ENCODE data around the gene MACROD1. TPM values are rescaled to one million over a fixed set of nuclear protein-coding genes. Genes with fewer than 3 reads are reported as not detected.

The MACROD1 gene
- total and polyA plus RNA-seq, 2 experiments from 2014 or later: 21.2 to 403 TPM

DNA sequence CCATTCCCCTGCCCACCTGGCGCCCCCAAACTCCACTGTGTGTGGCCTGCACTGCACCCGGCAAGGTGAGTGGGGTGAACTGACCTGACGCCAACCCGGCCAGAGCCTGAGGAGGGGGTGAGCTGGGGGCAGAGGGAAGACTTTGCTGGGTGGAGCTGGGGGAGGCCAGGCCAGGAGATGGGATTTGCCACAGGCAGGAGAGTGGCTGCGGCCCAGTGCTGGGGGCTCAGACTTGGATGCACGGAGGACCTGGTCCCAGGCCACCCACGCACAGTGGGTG, 148.0 kb downstream of the MACROD1 start:
- H3F3A ChIP-seq (ENCODE audit: insufficient read depth): no peaks in the 10 kb centered on the region
- H4K20me1 ChIP-seq (ENCODE audit: insufficient read depth): no peaks in the 10 kb centered on the region
- no peak overlapping the region for H3K4me2 ChIP-seq (ENCODE audit: unreplicated experiment)
- no peak for DNase-seq
- H3K9me2 ChIP-seq (ENCODE audit: insufficient read depth): no peaks in the 10 kb centered on the region
- no peak overlapping the region for H3K9ac ChIP-seq
- no peaks in the 10 kb centered on the region for H3K36me3 ChIP-seq (ENCODE audit: low read depth)
- no peaks in the 10 kb centered on the region for H3K9me3 ChIP-seq (ENCODE audit: low read depth)
- in situ Hi-C loops (cut with MboI): no loop called here
- no peaks in the 10 kb centered on the region for H3K4me1 ChIP-seq (ENCODE audit: insufficient read depth)
- WGBS, 2 experiments (ENCODE audit: low coverage in 1 of 2, low lambda C conversion rate in 2 of 2, missing lambda C conversion rate in 2 of 2): 78 to 94% methylated on average over 5 to 7 of the region's 7 CpGs
- H2AFZ ChIP-seq: no peak overlapping the region
- no peaks in the 10 kb centered on the region for H3K79me2 ChIP-seq (ENCODE audit: insufficient read depth)
- H3K27me3 ChIP-seq (replicated peaks; ENCODE audit: insufficient read depth): no peaks in the 10 kb centered on the region
- TF ChIP-seq EZH2 (IDR thresholded peaks at IDR 0.05; ENCODE audit: insufficient read depth, poor library complexity, severe bottlenecking): no peak
- no peak for TF ChIP-seq EZH2phosphoT487 (IDR thresholded peaks at IDR 0.05; ENCODE audit: insufficient read depth, low read depth)
- no peak overlapping the region for H3K27ac ChIP-seq
- H3K4me3 ChIP-seq: no peak overlapping the region

DNA sequence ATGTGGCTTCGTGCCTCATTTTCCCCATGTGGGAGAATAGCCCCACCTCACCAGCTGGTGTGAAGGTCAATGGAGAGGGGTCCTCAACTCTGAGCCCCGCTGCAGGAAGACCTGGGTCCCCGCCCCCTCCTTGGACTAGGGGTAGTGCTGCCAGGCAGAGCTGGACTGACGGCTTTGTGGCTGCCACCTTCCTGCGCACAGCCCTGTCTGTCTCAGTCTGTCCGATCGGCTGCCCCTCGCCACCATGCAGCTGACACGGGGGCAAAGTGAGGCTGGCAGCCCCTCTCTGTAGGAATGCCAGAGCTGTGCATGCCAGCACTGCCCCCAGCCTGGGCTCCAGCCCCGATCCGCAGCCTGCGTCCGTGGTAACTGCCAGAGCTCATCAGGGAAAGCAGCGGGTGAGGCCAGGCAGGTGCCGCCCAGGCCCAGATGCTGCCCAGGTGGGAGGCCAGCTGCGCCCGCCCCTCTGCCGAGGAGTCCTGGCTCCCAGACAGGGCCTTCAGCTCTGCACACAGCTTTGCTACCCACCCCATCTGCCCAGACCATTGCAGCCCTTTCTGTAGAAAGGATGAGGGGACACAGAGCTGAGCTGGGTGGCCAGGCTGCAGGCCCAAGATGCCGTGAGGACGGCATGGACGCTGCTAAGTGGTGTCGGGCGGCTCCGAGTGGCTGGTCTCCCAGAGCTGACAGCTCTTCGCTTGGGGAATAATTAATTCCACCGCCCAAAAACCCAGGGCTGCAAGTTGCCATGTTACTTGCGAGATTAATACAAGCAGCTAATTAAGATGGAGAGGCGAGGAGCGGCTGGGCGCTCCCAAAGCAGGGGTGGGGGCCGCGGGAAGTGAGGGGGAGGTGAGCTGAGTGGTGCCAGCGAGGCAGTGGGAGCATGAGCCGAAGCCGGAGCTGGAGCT, 149.7 kb downstream of the MACROD1 start:
- no peaks in the 10 kb centered on the region for H4K20me1 ChIP-seq (ENCODE audit: insufficient read depth)
- H3K27me3 ChIP-seq (replicated peaks; ENCODE audit: insufficient read depth): no peaks in the 10 kb centered on the region
- H3K79me2 ChIP-seq (ENCODE audit: insufficient read depth): no peaks in the 10 kb centered on the region
- H3K27ac ChIP-seq: no peak overlapping the region
- no peaks in the 10 kb centered on the region for H3F3A ChIP-seq (ENCODE audit: insufficient read depth)
- DNase-seq: no peak
- H3K36me3 ChIP-seq (ENCODE audit: low read depth): no peaks in the 10 kb centered on the region
- no peak overlapping the region for H3K4me2 ChIP-seq (ENCODE audit: unreplicated experiment)
- H2AFZ ChIP-seq: no peak overlapping the region
- H3K4me1 ChIP-seq (ENCODE audit: insufficient read depth): no peaks in the 10 kb centered on the region
- no peaks in the 10 kb centered on the region for H3K9me2 ChIP-seq (ENCODE audit: insufficient read depth)
- in situ Hi-C loops (cut with MboI): no loop called here
- H3K4me3 ChIP-seq: no peak overlapping the region
- TF ChIP-seq EZH2phosphoT487 (IDR thresholded peaks at IDR 0.05; ENCODE audit: insufficient read depth, low read depth) (no peak), EZH2 (IDR thresholded peaks at IDR 0.05; ENCODE audit: insufficient read depth, poor library complexity, severe bottlenecking) (no peak)
- H3K9me3 ChIP-seq (ENCODE audit: low read depth): no peaks in the 10 kb centered on the region
- WGBS, 2 experiments (ENCODE audit: low coverage in 1 of 2, low lambda C conversion rate in 2 of 2, missing lambda C conversion rate in 2 of 2): 83 to 85% methylated on average over 34 to 35 of the region's 35 CpGs
- H3K9ac ChIP-seq: no peak overlapping the region

DNA sequence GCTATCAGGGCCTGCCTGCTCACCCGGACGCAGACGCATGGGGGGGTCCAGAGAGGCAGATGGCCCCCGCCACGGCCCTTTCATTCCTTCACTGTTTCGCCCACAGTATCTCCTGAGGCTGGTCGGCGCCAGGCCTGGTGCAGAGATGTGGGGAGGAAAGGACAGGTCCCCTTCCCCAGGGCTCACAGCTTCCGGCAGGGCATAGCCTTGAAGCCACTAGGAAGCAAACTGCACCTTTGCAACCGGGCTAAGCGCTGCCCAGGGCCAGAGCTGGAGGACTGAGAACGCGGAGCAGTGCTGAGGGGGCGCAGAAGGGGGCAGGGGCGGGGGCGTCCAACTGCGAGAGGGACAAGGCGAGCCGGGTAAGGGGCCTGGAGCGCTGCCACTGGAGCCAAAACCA, 150.4 kb downstream of the MACROD1 start:
- H2AFZ ChIP-seq: no peak overlapping the region
- no peaks in the 10 kb centered on the region for H3K4me1 ChIP-seq (ENCODE audit: insufficient read depth)
- H3K4me2 ChIP-seq (ENCODE audit: unreplicated experiment): no peak overlapping the region
- H3K9me2 ChIP-seq (ENCODE audit: insufficient read depth): no peaks in the 10 kb centered on the region
- H4K20me1 ChIP-seq (ENCODE audit: insufficient read depth): no peaks in the 10 kb centered on the region
- no peak overlapping the region for H3K27ac ChIP-seq
- H3K9ac ChIP-seq: no peak overlapping the region
- no peak for TF ChIP-seq EZH2phosphoT487 (IDR thresholded peaks at IDR 0.05; ENCODE audit: insufficient read depth, low read depth)
- H3F3A ChIP-seq (ENCODE audit: insufficient read depth): no peaks in the 10 kb centered on the region
- no peak for DNase-seq
- H3K4me3 ChIP-seq: no peak overlapping the region
- no peaks in the 10 kb centered on the region for H3K9me3 ChIP-seq (ENCODE audit: low read depth)
- no peaks in the 10 kb centered on the region for H3K79me2 ChIP-seq (ENCODE audit: insufficient read depth)
- in situ Hi-C loops (cut with MboI): no loop called here
- H3K36me3 ChIP-seq (ENCODE audit: low read depth): no peaks in the 10 kb centered on the region
- 71 to 73% methylated on average over 13 to 20 of the region's 20 CpGs for WGBS, 2 experiments (ENCODE audit: low coverage in 1 of 2, low lambda C conversion rate in 2 of 2, missing lambda C conversion rate in 2 of 2)
- H3K27me3 ChIP-seq (replicated peaks; ENCODE audit: insufficient read depth): no peaks in the 10 kb centered on the region

DNA sequence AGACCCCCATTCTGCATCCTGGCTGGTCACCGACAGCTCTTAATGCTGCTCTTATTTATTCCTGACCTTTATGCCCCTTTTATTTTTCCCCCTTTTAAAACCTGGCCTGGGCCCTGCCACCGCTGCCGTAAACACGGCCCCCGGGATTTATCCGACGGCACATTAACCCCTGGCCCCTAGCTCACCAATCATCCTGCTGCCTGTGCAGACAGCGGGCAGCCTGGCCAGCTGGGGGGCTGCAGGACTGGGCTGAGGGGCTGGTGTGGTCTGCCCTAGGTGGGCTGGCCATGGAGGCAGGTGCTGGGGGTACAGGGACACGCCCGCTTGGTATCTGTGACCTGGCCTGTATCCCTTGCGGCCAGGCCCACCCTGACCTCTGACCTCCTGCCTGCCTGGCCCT, 151.6 kb downstream of the MACROD1 start:
- H3F3A ChIP-seq (ENCODE audit: insufficient read depth): no peaks in the 10 kb centered on the region
- 91 to 92% methylated on average over 11 of the region's 11 CpGs for WGBS, 2 experiments (ENCODE audit: low coverage in 1 of 2, low lambda C conversion rate in 2 of 2, missing lambda C conversion rate in 2 of 2)
- no peaks in the 10 kb centered on the region for H3K36me3 ChIP-seq (ENCODE audit: low read depth)
- H3K4me2 ChIP-seq (ENCODE audit: unreplicated experiment): no peak overlapping the region
- H3K9me3 ChIP-seq (ENCODE audit: low read depth): no peaks in the 10 kb centered on the region
- no peak overlapping the region for H2AFZ ChIP-seq
- no peaks in the 10 kb centered on the region for H3K79me2 ChIP-seq (ENCODE audit: insufficient read depth)
- no peaks in the 10 kb centered on the region for H3K4me1 ChIP-seq (ENCODE audit: insufficient read depth)
- in situ Hi-C loops (cut with MboI): no loop called here
- no peak overlapping the region for H3K4me3 ChIP-seq
- H4K20me1 ChIP-seq (ENCODE audit: insufficient read depth): no peaks in the 10 kb centered on the region
- no peak for TF ChIP-seq EZH2 (IDR thresholded peaks at IDR 0.05; ENCODE audit: insufficient read depth, poor library complexity, severe bottlenecking)
- no peak for TF ChIP-seq EZH2phosphoT487 (IDR thresholded peaks at IDR 0.05; ENCODE audit: insufficient read depth, low read depth)
- H3K27me3 ChIP-seq (replicated peaks; ENCODE audit: insufficient read depth): no peaks in the 10 kb centered on the region
- no peak overlapping the region for H3K9ac ChIP-seq
- H3K27ac ChIP-seq: no peak overlapping the region
- H3K9me2 ChIP-seq (ENCODE audit: insufficient read depth): no peaks in the 10 kb centered on the region
- DNase-seq: no peak

All from GM23248 (cell line).